Activated CD4-positive, alpha-beta T cell treated with anti-CD3 and anti-CD28 coated beads, Interleukin-2, amount 50 U/mL, for 1 hour (primary cell): ENCODE measurements around the gene GNA12.
"Not testable (repeated sequence)": the region's sequence is repeated elsewhere in the genome, so short reads cannot be mapped to it uniquely, and the experiment has no call there.

Experiments
- DNase-seq: peaks from one replicate; pipeline ENCODE4 v3.0.0-alpha.2; 2020

GNA12 gene

GRCh38 chr7:2687881-2688318 is 156.2 kb downstream of the GNA12 start, which contains the start of gene AMZ1:
TSS of gene AMZ1 (plus strand) at chr7:2688202. CDS start at chr7:2700452, 12,250 bp downstream.
- no peak for DNase-seq

DNA sequence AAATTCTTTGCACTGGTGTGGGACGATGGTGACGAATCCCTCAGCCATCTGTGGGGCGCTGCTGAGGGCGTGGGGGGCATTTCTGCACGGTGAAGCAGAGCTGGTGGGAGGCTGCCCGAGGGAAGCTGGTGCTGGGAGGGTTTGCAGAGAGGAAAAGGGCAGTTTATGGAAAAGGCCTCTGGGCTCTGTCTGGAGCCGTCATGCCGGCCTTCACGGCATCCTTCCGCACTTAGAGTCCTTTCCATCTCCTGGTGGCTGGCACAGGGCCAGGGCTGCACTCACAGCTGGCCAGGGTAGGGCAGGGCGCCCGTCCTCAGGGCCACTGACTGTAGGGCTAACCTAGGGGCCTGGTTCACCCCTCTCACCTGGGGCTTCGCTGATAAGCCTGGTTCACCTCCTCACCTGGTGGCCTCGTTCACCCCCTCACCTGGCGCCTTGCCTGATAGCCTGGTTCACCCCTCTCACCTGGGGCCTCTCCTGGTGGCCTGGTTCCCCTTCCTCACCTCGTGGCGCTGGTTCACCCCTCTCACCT is 156.7 kb downstream of the GNA12 start:
- DNase-seq, result no peak

DNA sequence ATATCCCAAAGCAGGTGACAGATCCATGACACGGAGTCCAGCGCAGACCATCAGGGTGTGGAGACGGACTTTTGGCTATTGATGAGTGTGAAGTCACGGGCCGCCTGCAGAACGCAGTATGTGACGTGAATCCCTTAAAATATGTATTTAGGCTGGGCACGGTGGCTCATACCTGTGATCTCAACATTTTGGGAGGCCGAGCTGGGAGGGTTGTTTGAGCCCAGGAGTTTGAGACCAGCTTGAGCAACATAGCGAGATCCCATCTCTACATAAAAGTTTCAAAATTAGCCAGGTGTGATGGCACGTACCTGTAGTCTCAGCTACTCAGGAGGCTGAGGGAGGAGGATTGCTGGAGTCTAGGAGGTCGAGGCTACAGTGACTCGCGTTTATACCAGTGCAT is 158.0 kb downstream of the GNA12 start:
- DNase-seq, result no peak

DNA sequence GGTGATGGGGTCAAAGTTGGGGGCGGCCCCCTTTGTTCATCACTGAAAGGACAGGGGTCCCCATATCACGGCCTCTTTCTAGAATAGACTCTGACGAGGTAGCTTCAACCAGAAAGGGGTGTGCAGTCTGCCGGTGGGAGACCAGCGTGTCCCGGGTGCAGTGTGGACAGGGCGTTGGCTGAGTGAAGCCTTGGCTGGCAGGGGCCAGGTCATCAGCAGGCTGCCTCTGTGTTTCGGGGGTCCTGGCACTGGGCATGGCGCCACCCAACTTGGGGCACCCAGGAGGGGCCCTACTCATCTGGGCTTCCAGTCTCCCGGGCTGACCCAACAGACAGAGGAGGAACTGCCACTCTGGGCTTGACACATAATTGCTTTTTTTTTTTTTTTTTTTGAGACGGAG is 159.6 kb downstream of the GNA12 start:
- DNase-seq, result no peak

DNA sequence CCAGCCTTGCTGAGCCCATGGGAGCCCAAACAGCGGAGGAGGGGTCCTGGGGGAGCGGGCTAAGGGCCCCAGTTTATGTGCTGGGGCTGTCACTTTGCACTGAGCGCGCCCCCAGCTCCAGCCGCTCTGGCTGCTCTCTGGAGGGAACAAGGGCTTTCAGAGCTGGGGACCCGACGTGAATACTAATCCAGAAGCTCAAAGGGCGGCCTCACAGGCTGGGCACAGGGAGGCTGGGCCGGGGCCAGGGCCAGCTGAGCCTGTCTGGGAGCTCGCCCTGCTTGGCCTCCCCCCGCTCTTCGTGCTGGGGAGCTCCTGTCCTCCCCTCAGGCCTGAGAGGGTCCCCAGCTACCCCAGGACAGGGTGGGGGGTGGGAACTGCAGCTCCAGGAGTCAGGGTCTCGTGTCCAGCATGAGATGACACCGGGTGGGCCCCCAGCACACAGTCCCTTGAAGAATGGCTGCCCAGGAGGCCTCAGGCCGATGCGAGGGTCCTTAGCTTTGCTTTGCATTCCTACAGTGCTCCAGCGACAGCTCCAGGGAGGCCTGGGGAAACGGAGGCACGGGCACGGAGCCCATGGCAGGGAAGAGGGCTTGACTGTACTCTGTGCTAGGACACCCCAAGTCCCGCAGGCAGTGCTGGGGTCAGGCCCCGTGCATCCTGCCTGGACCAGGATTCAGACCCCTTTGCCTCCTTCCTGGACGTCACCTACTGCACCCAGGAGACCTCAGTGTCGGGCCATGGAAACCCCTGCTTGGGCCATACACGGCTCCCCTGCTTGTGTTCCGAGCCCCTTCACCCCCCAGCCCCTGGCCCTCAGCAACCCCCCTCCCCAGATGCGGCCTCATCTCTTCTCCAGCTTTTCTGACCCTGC is 161.9 kb downstream of the GNA12 start:
- DNase-seq, result no peak

DNA sequence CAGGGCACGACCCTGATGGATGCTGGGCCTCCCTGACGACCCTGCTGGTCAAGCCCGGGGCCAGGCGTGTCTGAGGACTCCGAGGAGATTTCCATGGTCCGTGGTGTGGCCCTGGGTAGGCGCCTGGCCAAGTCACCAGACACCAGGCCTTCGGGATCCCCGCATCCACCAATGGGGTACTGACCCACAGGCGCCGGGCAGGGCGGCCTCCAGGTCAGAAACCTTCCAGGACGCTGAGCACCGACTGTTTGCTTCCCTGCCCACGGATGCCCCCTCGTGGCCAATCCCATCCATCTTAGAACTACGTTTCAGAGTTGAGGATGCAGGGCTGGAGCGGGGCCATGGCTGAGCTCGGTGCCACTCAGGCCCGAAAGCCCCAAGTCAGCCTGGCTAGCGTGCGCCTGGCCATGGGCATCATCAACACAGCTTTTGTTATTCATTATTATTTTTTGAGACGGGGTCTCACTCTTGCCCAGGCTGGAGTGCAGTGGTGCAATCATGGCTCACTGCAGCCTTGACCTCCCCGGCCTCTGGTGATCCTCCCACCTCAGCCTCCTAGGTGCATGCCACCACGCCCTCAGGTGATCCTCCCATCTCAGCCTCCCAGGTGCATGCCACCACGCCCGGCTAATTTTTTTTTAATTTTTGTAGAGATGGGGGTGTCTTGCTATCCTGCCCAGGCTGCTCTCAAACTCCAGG is 163.2 kb downstream of the GNA12 start:
- peak; percentile 57 for DNase-seq

GRCh38 chr7:2680256-2680655 is 163.9 kb downstream of the GNA12 start:
- DNase-seq, result no peak

DNA sequence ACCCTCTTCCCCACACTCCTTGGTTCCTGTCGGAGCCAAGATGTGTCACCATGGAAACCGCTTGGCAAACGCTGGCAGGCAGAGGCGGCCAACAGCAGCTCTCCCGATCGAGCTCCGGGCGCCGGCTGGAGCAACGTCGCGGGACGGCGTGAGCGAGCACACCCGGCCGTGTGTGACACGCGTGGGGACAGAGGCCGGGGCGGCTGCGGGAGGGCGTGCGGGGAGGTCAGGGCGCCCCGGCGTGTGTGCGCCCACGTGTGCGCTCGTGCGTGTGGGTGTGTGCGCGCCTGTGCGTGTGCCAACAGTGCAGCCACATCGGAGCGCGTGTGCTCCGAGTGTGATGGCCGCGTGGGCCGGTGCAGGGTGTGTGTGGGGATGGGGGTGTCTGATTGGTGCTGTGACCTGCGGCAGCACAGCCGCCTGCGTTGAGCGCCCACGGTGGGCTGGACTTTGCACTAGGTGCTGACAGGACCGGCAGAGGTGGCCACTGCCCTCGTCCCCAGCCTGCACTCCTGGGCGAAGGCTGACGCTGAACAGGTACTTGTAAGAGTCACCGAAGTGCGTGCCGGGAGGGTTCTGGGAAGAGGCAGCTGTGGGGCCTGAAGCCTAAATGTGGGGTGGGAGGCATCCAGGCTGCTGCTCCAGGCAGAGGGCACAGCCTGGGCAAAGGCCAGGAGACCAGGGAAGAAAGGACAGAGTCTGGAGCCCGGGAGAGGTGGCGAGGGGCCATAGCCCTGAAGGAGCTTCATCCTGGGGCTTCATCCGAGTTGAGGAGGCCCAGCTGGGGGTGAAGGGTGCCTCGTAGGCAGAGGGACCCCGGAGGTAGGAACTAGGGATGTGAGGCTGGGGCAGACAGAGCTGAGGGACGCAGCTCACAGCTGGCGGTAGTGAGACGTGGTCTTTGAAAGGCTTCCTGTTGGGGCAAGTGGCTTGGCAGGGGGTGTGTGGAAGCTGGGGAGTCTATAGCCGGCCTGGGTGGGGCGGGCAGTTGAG is 164.7 kb downstream of the GNA12 start:
- not testable (repeated sequence) for DNase-seq

DNA sequence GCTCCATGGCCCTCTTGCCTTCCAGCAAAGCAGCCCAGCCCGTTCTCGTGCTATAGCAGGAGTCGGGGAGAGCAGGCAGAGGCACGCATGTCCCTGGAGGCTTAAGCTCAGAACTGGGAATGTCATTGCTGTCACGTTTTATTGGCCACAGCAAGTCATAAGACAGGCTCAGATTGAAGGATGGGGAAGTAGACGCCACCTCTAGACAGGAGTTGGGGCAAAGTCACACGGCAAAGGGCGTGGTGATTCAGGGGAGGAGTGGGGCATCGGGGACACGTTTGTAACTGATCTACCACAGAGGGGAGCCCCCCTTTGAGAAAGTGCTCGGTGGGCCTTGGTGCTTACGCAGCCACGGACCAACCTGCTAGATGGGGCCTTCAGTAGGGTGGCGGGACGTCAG is 165.7 kb downstream of the GNA12 start:
- not testable (repeated sequence) for DNase-seq
